HG03064 (cell line): ENCODE results near the gene GALNT11.

ENCODE experiments used
- ATAC-seq: cut with Tn5 transposase; IDR thresholded peaks from one replicate; pipeline ENCODE4 v1.9.1; 2021; ENCODE audit warnings: low read depth; ENCODE audit not compliant: unreplicated experiment

Gene GALNT11

DNA sequence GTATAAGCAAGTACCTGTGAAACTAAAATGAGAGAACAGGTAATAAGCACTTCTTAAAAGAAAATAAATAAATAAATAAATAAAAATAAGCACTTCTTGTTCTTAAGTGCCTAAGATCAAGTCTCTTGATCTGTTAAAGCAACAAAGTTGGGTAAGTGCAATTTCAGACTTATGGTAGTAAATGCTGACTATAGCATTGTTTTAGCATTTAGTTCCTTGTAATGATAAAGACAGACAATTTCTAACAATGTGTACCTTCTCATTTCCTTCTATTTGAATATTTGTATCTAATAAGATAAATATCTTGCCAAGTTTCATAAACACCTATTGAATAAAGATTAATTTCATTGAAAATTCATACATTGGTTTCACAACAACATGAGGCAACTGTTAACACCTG is 87.4 kb downstream of the GALNT11 start:
- no peak for ATAC-seq

DNA sequence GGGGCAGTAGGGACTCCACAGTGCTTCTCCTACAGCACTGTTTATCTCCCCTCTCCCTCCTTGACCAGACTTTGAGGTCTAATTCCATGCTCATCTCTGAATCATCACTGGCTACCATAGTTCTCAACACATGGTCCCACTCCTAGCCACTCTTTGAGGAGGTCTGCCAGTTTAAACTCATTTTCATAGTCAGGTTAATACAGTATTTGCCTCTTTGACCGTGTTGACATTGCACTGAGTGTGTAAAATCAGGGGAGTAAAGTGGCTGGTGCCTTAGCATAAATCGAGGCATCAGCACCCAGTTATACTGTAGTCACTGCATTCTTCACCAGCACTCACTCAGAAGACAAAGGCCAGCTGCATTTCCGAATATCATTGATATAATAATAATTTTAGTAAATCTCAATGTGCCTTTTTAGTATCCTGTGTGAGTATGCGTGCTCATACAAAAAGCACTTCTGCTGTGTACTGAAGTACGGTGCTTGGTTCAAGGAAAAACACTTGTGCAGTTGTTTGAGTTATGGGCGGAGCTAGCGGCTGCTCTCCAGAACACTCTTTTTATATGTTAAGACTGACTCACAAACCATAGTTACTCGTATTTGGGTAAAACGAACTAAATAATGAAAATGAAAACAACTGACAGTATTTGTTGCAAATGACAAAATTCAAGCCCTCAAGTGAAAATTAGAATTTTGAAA is 89.7 kb downstream of the GALNT11 start:
- no peak for ATAC-seq

DNA sequence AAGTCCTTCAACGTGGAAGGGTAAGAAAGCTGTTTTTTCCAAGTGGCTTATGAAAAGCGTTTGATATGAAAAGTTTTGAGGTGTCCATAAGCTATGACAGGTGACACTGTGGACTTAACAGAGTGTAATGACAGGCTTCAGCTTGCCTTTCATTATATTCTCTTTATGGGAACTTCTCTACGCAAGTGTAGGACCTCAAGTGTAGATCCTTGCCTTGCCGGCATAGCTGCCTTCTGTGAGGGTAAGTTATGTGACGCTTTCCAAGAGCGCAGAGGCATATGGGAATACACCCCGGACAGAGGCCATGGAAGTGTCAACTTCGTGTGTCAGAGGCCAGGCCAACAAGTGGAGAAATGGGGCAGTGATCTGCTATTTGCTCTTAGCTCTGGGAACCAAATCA is 91.9 kb downstream of the GALNT11 start:
- ATAC-seq = no peak

DNA sequence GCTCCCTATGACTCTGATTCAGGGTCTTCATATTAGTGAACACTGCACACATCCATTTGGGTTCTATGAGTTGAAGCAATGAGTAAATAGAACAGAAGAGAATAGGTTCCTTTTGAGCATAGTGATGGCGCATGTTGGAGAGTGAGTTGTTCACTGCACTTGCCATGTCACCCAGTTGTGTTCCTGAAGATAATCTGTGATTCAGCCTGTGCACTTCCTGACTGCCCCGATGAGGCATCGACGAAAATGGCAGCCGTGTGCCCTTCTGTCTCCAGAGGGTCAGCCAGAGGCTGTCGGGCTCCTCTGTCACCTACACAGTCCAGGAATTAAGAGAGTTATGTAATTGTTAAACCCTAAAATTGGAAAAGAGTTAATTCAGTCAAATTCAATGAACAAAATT is 94.7 kb downstream of the GALNT11 start:
- ATAC-seq = no peak

DNA sequence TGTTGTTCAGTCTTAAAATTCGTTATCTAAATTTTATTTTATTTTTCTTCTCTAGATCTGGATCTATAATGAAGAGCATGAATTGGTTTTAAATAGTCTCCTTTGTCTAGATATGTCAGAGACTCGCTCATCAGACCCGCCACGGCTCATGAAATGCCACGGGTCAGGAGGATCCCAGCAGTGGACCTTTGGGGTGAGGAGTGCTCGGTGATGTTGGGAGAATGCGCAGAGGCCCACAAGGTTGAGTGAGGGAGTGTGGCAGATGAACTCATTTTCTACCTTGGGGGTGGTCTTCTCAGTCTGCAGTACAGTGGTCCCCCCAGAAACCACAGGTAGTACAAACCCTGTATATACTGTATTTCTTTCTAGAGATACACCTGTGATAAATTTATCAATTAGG is 95.3 kb downstream of the GALNT11 start:
- ATAC-seq = no peak

DNA sequence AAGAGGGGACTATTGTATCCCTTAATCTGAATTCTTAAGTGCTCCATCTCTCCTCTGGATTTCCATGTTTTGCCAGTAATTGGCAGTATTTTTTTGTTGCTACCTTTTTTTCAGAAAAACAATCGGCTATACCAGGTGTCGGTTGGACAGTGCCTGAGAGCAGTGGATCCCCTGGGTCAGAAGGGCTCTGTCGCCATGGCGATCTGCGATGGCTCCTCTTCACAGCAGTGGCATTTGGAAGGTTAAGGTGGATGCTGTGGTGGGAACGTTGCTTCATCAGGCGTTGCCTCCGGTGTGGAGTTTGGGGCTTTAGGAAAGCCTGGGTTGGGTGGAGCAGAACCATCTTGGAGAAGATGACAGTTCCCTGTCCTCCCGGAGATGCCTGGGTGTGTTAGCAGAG is 96.0 kb downstream of the GALNT11 start:
- no peak for ATAC-seq

DNA sequence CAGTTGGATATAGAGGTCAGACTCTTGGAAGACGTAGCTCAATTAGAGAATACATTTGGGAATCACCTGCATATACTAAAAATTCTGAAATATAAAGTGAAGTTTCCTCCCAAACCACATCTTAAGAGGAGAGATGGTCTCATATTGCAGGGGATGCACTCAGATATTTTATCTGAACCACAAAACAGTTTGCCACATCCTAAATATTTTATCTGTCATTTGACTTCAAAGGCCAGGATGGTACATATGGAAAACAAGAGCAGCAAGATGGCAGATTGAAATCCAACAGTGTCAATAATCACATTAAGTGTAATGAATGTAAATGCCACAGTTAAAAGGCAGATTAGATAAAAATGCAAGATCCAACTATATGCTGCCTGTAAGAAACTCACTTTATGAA is 97.1 kb downstream of the GALNT11 start:
- no peak for ATAC-seq

DNA sequence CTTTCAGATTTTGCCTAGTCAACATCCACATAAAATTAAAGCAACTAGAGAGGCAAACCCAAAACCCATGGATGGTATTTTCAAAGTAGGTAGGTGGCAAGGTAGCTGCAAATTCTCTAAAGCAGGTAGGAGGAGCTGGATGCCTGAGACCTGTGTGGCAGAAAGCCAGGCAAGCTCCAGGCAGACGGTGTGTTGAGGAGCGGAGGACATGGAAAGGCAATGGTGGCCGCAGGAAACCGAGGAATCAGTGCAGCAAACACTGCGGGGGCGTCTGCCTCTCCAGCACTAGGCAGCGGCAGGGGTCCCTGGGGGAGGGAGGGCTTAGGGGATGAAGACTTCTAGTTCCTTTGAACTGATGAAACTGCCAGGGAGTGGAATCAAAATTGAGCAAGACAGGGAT is 101.3 kb downstream of the GALNT11 start:
- no peak for ATAC-seq

DNA sequence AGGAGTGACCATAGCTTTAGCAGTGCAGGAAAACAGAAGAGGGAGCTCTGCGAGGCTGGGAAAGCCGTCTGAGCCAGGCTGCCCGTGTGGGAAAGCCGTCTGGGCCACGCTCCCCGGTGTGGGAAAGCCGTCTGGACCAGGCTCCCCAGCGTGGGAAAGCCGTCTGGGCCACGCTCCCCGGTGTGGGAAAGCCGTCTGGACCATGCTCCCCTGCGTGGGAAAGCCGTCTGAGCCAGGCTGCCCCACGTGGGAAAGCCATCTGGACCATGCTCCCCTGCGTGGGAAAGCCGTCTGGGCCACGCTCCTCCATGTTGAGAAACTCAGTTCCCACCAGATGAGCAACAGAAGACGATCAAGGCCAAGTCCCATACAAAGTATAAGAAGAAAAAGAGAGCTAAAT is 101.8 kb downstream of the GALNT11 start:
- ATAC-seq = no peak

DNA sequence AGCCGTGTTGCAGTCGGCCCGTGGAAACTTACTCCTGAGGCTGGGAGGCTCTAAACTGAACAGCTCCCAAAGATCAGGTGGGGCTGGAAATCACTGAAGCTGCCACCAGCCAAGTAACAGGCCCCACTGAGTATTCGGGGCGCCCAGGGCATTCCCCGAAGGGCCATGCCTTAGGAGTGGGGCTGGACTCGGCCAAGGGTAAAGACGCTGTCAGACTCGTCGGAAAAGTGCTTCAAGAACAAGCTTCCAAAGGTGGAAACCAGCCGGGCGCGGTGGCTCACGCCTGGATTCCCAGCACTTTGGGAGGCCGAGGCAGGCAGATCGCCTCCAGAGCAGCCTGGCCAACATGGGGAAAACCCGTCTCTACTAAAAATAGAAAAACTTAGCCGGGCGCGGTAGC is 102.8 kb downstream of the GALNT11 start:
- ATAC-seq = no peak

DNA sequence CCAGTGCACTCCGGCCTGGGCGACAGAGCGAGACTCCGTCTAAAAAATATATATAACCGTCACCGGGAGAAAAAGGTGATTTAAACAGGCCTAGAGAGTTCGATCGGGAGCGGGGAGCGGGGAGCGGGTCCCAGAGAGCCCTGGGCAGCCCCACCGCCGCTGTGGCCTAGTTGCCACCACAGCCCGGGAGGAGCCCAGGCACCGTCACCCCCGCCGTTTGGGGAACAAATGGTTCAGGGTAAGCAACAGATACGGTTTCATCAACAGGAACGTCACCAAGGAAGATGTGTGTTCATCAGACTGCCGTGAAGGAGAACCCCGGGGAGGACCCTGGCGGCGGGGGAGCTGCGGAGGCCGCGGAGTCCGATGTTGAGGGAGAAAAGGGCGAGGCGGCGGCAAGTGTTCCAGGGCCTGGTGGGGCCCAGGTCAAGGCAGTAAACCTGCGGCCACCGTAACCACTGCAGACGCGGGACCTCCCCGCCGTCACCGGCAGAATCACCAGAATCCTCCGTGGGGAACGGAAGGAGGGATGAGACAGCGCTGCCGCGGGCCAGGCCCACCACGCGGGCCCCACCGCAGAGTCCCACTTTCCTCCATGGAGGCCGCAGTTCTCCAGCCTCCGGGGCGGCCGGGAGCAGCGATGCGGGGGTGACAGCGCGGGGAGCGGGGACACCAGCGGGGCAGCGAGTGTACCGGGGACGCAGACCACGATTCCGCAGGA is 103.4 kb downstream of the GALNT11 start:
- no peak for ATAC-seq

DNA sequence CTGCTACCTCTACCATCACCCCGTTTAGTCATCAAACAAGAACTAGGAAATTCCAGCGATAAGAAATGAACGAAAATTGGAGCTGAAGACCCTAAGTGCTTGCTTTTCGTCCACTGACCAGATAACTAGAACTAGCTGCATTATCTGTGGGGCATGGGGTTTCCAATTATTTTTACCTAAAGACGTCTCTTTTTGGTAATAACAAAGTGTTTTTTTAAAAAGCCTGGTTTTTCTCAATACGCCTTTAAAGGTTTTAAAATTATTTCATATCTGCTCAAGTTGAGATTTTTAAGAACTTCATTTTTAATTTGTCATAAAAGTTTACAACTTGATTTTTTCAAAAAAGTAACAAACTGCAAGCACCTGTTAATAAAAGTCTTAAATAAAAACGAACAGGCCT is 104.2 kb downstream of the GALNT11 start:
- no peak for ATAC-seq

DNA sequence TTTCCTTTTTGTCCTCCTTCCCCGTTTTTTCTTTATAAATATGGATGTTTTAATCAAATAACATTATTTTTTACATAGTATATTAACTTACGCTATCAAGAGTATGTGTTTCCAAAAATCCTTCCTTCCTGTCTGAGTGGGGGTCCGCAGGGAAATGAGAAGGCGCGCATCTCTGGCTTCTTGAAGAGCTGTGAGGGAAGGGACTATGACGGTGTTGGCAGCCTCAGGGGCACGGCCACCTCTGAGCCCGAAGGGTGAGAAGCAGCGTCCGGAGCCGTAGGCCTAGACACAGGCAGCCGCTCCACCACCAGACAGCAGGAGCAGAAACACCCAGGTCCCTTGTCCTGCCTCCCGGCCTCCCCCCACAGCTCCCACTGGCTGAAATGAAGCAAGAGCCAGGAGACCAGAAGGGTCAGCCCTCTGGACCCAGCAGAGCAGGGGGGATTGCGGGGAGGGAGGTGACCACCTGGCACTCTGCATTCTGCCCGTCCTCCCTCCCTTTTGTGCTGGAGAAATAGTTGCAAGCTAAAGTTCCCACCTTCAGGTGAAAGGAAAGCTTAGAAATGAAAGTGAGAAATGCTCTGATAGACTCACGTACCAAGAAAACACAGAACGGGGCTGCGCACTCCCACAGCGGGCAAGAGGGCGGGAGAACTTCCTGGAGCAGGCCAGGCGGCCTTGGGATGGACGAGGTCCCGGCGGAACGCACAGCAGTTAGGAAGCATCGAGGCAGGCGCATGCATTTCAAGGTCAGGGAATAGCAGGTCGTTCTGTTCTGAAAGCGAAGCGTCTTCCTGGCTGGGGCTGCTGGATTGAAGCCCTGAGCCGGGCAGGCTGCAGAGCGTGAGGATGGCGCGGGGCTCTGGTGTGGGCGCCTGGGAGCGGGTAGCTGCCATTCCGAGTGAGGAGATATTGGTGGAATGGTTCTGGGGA is 105.5 kb downstream of the GALNT11 start:
- ATAC-seq = no peak

DNA sequence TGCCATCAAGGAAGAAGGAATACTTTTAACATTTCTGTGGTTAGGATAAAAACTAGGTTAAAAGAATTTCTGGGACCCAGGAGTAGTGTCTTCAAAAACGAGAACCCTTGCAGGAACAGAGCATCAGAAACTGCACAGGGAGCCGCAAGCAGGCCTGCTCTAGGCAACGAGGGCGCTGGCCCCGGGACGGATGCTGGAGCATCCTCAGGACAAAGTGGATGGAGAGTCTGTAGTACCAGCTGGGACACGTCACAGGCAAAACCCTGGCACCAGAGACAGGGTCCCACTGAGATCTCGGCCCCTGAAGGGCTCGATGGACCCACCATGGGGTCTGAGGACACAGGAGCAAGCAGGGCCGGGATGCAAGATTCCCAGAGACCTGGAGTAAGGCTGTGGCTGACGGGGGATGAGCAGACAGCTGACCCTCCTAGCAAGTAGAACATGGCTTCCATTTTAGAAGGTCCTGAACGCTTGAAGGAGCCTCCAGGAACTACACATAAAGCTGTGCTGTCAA is 106.6 kb downstream of the GALNT11 start:
- no peak for ATAC-seq

DNA sequence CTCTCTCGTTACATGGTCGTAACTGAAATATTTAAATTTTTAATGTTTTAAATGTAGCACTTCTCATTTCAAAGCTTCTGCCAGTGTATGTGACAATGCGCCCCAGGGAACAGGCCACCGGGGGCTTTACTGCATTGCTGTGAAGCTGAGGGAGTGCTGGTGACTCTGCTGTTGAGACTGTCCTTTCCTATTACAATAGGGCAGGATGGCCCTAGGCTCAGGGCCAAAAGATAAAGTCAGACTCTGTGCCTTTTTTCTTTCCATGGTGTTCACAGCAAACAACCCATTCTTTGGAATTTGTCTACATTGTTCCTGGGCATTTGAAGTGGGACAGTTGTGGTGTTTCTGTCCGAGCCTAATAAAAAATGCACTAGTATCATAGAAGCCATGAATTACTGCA is 107.3 kb downstream of the GALNT11 start:
- no peak for ATAC-seq

DNA sequence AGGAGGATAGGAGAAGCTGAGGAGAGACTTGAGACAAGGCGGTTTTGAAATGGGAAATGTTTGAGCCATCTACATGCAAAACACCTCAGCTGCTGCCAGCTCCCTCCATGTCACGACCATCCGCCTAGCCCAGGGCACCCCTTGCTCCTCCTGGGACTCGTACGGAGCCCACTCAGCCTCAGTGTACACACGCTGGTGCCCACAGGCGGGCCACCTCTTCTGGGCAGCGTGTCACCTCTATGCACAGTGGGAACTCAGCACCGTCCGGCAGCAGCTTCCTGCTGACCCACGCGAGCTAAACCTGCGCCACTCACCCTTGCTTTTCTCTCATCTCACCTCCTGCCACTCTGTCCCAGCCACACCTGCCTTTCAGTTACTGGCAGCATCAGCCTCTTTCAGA is 108.3 kb downstream of the GALNT11 start:
- ATAC-seq = no peak

DNA sequence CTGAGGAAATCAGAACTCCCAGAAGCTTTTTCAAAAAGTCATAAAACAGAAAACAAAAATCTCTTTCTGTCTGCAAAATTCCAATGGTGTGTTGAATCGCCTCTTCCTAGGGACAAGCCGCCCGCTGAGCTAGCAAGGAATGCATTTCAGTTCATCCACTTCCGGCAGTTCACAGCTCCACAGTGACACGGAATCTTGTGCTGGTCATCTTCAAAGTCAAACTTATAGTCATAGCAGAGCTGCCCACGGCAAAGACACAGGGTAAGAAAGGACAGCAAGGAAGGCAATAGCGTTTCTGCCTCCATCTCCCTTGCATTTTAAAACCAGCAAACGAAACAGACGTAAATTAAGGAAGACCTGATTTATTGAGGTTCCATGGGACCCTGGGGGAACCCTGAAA is 111.2 kb downstream of the GALNT11 start:
- no peak for ATAC-seq

DNA sequence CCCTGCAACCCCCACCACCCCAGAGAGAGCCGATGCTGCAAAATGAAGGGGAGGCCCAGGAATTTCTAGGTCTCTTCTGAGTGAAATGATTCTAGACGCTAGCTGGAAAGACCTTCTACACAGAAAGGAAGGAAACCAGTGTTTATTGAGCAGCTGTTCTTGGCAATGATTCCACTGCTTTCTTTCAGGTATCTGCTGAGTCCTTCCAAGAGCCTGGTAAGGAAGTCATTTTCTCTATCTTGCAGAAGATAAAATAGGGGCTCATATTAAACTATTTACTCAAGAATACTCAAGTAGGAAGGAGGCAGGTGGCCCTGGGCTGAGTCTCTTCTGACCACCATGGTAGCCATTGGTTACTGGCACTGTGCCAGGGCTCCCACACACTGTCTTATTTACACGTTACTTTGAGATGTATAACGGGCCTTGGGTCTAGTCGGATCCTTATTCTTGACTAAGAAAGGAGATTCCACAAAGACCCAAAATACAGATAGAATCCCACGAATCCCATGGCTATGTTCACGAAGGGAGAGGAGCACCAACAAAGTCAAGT is 112.1 kb downstream of the GALNT11 start:
- ATAC-seq = no peak

DNA sequence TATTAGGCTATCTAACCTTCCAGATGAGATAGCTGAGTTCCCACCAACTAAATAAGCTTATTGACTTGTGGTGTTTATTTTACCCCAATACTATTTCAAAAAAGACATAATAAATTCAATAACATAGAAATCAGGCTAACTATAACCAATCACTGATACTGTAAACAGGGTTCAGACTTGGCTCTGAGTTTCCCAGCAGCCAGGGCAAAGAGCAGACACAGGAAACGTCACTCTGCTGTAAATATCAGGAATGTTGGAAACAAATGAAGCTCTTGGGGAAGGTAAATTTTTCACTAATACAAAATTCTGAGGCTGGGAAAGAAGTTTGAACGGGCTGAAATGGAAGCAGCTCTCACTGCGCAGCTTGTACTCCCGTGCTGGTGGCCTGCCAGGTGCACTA is 114.6 kb downstream of the GALNT11 start:
- no peak for ATAC-seq

DNA sequence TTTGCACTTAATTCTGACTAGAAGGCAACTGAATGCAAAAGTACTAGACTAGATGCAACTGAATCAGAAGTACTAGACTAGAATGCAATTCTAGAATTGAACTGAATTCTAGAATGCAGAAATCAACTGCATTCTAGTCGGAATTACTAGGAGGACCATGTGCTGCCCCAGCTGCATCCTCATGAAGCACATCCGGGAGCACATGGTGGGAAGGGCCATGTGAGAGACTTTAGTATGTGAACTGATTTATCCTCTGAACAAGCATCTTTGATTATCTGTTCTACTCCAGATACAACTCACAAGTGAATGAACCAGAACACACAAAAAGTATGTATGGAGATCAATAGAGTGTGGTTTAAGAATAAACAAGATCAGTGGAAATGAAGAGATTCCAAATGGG is 115.1 kb downstream of the GALNT11 start:
- ATAC-seq = no peak
